Gastroesophageal sphincter (tissue), 4 donors: ENCODE data around the gene CAPZB. TPM values are rescaled to one million over a fixed set of nuclear protein-coding genes. Genes with fewer than 3 reads are reported as not detected.
A peak's percentile ranks its signal among the peaks of the same experiment; 100 is the strongest.

Experiments
- ATAC-seq: fragments of 150-250 bp; one replicate; pipeline ENCODE4 v1.9.1; 2016; ENCODE audit warnings: mild to moderate bottlenecking, moderate library complexity
- H3K27ac ChIP-seq, 4 donors: fragments of 200-600 bp; sonication (generic) in 3 of 4; 1 replicate in 3 of 4; 2 replicates in 1 of 4; pipeline ENCODE4 v1.5.1; 2016 to 2019
- H3K27me3 ChIP-seq: fragments of 200-600 bp; sonication (generic); one replicate; pipeline ENCODE4 v1.5.1; 2019
- H3K36me3 ChIP-seq, 2 donors: fragments of 200-600 bp; sonication (generic); one replicate each; pipeline ENCODE4 v1.5.1; 2019; ENCODE audit warnings: control low read depth in 1 of 2
- H3K4me1 ChIP-seq, 3 donors: fragments of 200-600 bp; sonication (generic); 1 replicate in 2 of 3; 2 replicates in 1 of 3; pipeline ENCODE4 v1.5.1; 2016 to 2019; ENCODE audit warnings: control low read depth in 2 of 3
- H3K4me3 ChIP-seq, 2 donors: fragments of 200-600 bp; sonication (generic); one replicate each; pipeline ENCODE4 v1.5.1; 2019; ENCODE audit warnings: mild to moderate bottlenecking in 1 of 2, moderate library complexity in 1 of 2
- H3K9me3 ChIP-seq, 3 donors: fragments of 200-600 bp; sonication (generic); one replicate each; pipeline ENCODE4 v1.5.1; 2017 to 2019; ENCODE audit warnings: control low read depth in 2 of 3
- EP300 ChIP-seq: sonication (generic); formaldehyde crosslinking; IDR thresholded peaks from one replicate; pipeline ENCODE4 v1.6.1; 2017; ENCODE audit warnings: antibody characterized with exemption, mild to moderate bottlenecking
- POLR2A ChIP-seq, 2 donors: fragments of 450-650 bp; IDR thresholded peaks; one replicate each; pipeline ENCODE4 v1.6.1; 2017; ENCODE audit warnings: antibody characterized with exemption in 2 of 2, mild to moderate bottlenecking in 2 of 2, moderate library complexity in 1 of 2
- POLR2AphosphoS5 ChIP-seq: sonication (generic); formaldehyde crosslinking; IDR thresholded peaks from one replicate; pipeline ENCODE4 v1.6.1; 2017; ENCODE audit warnings: antibody characterized with exemption
- whole genome bisulfite sequencing, 2 donors: methylation state at CpG; one replicate each; pipeline ENCODE4 v1.1.5; 2018; ENCODE audit warnings: low coverage in 1 of 2; 5-methylcytosine and 5-hydroxymethylcytosine counted together
- total RNA-seq, 4 donors: library from RNA; depleted of rRNA; stranded (reverse); fragments of >200 nt; gene quantifications; one replicate each; pipeline ENCODE4 v1.1.0, GENCODE V29; 2016
- TF ChIP-seq, protein P1 (sequence below), 4 experiments: fragments of 200-600 bp in 2 of 4; fragments of 450-650 bp in 2 of 4; sonication (generic) in 1 of 4; IDR thresholded peaks; one replicate each; pipeline ENCODE4 v1.5.1; 2017 to 2019; ENCODE audit warnings: antibody characterized with exemption in 4 of 4, mild to moderate bottlenecking in 2 of 4, moderate library complexity in 2 of 4

The CAPZB gene
- total RNA-seq, 4 donors from 2014 or later: 160 to 288 (median 184) TPM

- TF ChIP-seq POLR2AphosphoS5 (no peak), POLR2A (IDR thresholded peaks at IDR 0.05) (no peak), EP300 (no peak)
- TF ChIP-seq, protein P1, sequence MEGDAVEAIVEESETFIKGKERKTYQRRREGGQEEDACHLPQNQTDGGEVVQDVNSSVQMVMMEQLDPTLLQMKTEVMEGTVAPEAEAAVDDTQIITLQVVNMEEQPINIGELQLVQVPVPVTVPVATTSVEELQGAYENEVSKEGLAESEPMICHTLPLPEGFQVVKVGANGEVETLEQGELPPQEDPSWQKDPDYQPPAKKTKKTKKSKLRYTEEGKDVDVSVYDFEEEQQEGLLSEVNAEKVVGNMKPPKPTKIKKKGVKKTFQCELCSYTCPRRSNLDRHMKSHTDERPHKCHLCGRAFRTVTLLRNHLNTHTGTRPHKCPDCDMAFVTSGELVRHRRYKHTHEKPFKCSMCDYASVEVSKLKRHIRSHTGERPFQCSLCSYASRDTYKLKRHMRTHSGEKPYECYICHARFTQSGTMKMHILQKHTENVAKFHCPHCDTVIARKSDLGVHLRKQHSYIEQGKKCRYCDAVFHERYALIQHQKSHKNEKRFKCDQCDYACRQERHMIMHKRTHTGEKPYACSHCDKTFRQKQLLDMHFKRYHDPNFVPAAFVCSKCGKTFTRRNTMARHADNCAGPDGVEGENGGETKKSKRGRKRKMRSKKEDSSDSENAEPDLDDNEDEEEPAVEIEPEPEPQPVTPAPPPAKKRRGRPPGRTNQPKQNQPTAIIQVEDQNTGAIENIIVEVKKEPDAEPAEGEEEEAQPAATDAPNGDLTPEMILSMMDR (IDR thresholded peaks at IDR 0.05): no peak
- Histone ChIP-seq H3K9me3 (no peaks in the 10 kb centered on the region), H3K27me3 (no peaks in the 10 kb centered on the region), H3K4me1 (peaks cover 11 to 95% (median 73%) of the 10 kb centered on the region in 3 donors), H3K4me3 (no peak overlapping the region), H3K27ac (peak overlapping the region in 3 of 4 donors; percentile 68 to 77 (median 76)), H3K36me3 (no peaks in the 10 kb centered on the region)
- WGBS, 2 donors: 33 to 35% methylated on average over 2 of the region's 2 CpGs
- no peak for ATAC-seq
Observed at GRCh38 chr1:19465123-19465522, 20.2 kb downstream of the CAPZB start.

GRCh38 chr1:19464696-19465095, 20.6 kb downstream of the CAPZB start:
- no peak for ATAC-seq
- no peaks in the 10 kb centered on the region for H3K27me3 ChIP-seq
- no peak overlapping the region for H3K4me3 ChIP-seq
- peaks cover 10 to 95% (median 72%) of the 10 kb centered on the region in 3 donors for H3K4me1 ChIP-seq
- H3K36me3 ChIP-seq: no peaks in the 10 kb centered on the region
- peak overlapping the region in 3 of 4 donors; percentile 38 to 77 (median 68) for H3K27ac ChIP-seq
- no peaks in the 10 kb centered on the region for H3K9me3 ChIP-seq
- WGBS, 2 donors: 86% methylated on average over 4 of the region's 4 CpGs
- no peak for TF ChIP-seq POLR2A (IDR thresholded peaks at IDR 0.05)
- TF ChIP-seq, protein P1 (IDR thresholded peaks at IDR 0.05): no peak
- no peak for TF ChIP-seq EP300
- TF ChIP-seq POLR2AphosphoS5: no peak

- no peak for TF ChIP-seq POLR2AphosphoS5
- TF ChIP-seq POLR2A (IDR thresholded peaks at IDR 0.05): no peak
- no peak for TF ChIP-seq EP300
- TF ChIP-seq, protein P1 (IDR thresholded peaks at IDR 0.05): no peak
- peaks cover 7 to 95% (median 78%) of the 10 kb centered on the region in 3 donors for H3K4me1 ChIP-seq
- peak overlapping the region in 3 of 4 donors; percentile 62 to 73 (median 70) for H3K27ac ChIP-seq
Observed at GRCh38 chr1:19463504-19463803, 21.9 kb downstream of the CAPZB start.

GRCh38 chr1:19462781-19463503, 22.4 kb downstream of the CAPZB start:
- no peak for ATAC-seq
- H3K4me1 ChIP-seq: peaks cover 7 to 95% (median 77%) of the 10 kb centered on the region in 3 donors
- H3K27me3 ChIP-seq: no peaks in the 10 kb centered on the region
- 60 to 66% methylated on average over 6 to 7 of the region's 10 CpGs for WGBS, 2 donors
- H3K27ac ChIP-seq: peak overlapping the region in 3 of 4 donors; percentile 62 to 73 (median 70)
- H3K36me3 ChIP-seq: no peaks in the 10 kb centered on the region
- H3K4me3 ChIP-seq: no peak overlapping the region
- TF ChIP-seq POLR2A (IDR thresholded peaks at IDR 0.05): no peak
- TF ChIP-seq, protein P1 (IDR thresholded peaks at IDR 0.05): no peak
- no peak for TF ChIP-seq EP300
- TF ChIP-seq POLR2AphosphoS5: no peak
- H3K9me3 ChIP-seq: no peaks in the 10 kb centered on the region

More at GRCh38 chr1:19463504-19463803, 21.9 kb downstream of the CAPZB start:
- no peak for ATAC-seq
- H3K27me3 ChIP-seq: no peaks in the 10 kb centered on the region
- no peaks in the 10 kb centered on the region for H3K9me3 ChIP-seq
- no peak overlapping the region for H3K4me3 ChIP-seq
- no peaks in the 10 kb centered on the region for H3K36me3 ChIP-seq

- peak overlapping the region in 3 of 4 donors; percentile 2 to 50 (median 7) for H3K27ac ChIP-seq
- no peaks in the 10 kb centered on the region for H3K36me3 ChIP-seq
- no peak for ATAC-seq
- no peak overlapping the region for H3K4me3 ChIP-seq
- no peaks in the 10 kb centered on the region for H3K27me3 ChIP-seq
- WGBS, 2 donors: 78% methylated on average over 5 of the region's 6 CpGs; no CpG with 5 or more reads in 1 of the 2 donors
- H3K4me1 ChIP-seq: peaks cover 4 to 95% (median 71%) of the 10 kb centered on the region in 3 donors
- TF ChIP-seq, protein P1 (IDR thresholded peaks at IDR 0.05): no peak
- TF ChIP-seq POLR2AphosphoS5 (no peak), EP300 (no peak), POLR2A (IDR thresholded peaks at IDR 0.05) (no peak)
- H3K9me3 ChIP-seq: no peaks in the 10 kb centered on the region
Observed at GRCh38 chr1:19461220-19461554, 24.2 kb downstream of the CAPZB start.
